Upper lobe of left lung (tissue), 6 donors: ENCODE results near the gene PRDM16. TPM values are rescaled to one million over a fixed set of nuclear protein-coding genes. Genes with fewer than 3 reads are reported as not detected.
A peak's percentile ranks its signal among the peaks of the same experiment; 100 is the strongest.

Source experiments
- ATAC-seq, 2 donors: fragments of 200-7000 bp; cut with Tn5 transposase; one replicate each; pipeline ENCODE4 v1.9.1; 2022; ENCODE audit warnings: mild to moderate bottlenecking in 2 of 2, moderate library complexity in 2 of 2; ENCODE audit not compliant: low FRiP score in 2 of 2
- DNase-seq, 2 donors: peaks; one replicate each; pipeline ENCODE4 v3.0.0-alpha.2; 2019 to 2020
- H3K27ac ChIP-seq, 4 donors: fragments of 200-600 bp; sonication (generic); one replicate each; pipeline ENCODE4 v1.5.1; 2016 to 2019
- H3K27me3 ChIP-seq, 4 donors: fragments of 200-600 bp; sonication (generic); one replicate each; pipeline ENCODE4 v1.5.1; 2017 to 2019
- H3K36me3 ChIP-seq, 4 donors: fragments of 200-600 bp; sonication (generic); one replicate each; pipeline ENCODE4 v1.5.1; 2016 to 2019
- H3K4me1 ChIP-seq, 4 donors: fragments of 200-600 bp; sonication (generic); one replicate each; pipeline ENCODE4 v1.5.1; 2018 to 2019
- H3K4me3 ChIP-seq, 4 donors: fragments of 200-600 bp; sonication (generic); one replicate each; pipeline ENCODE4 v1.5.1; 2017 to 2019; ENCODE audit warnings: mild to moderate bottlenecking in 2 of 4, moderate library complexity in 1 of 4
- H3K9me3 ChIP-seq, 4 donors: fragments of 200-600 bp; sonication (generic); one replicate each; pipeline ENCODE4 v1.5.1; 2018 to 2019
- CTCF ChIP-seq, 6 experiments: fragments of 450-650 bp in 4 of 6; fragments of 200-600 bp in 2 of 6; sonication (generic) in 2 of 6; IDR thresholded peaks; one replicate each; pipeline ENCODE4 v1.5.1; 2016 to 2019; ENCODE audit warnings: antibody characterized with exemption in 6 of 6
- EP300 ChIP-seq, 4 donors: sonication (generic); formaldehyde crosslinking; IDR thresholded peaks; one replicate each; pipeline ENCODE4 v1.5.1; 2017; ENCODE audit warnings: antibody characterized with exemption in 4 of 4, control low read depth in 2 of 4
- POLR2A ChIP-seq, 4 donors: fragments of 450-650 bp; IDR thresholded peaks; one replicate each; pipeline ENCODE4 v1.5.1; 2016 to 2017; ENCODE audit warnings: antibody characterized with exemption in 4 of 4, mild to moderate bottlenecking in 2 of 4
- POLR2AphosphoS5 ChIP-seq, 2 donors: sonication (generic); formaldehyde crosslinking; IDR thresholded peaks; one replicate each; pipeline ENCODE4 v1.5.1; 2017; ENCODE audit warnings: antibody characterized with exemption in 2 of 2
- WGBS, 2 donors: methylation state at CpG; one replicate each; pipeline ENCODE4 v1.1.5; 2017 to 2018; 5-methylcytosine and 5-hydroxymethylcytosine counted together
- total RNA-seq, 6 donors: library from RNA; depleted of rRNA in 4 of 6; stranded (reverse); fragments of >200 nt in 4 of 6; gene quantifications; one replicate each; pipeline versions ENCODE4 v1.1.0 to v1.2.1, GENCODE V29; 2016 to 2021
- donor health status: DM: no; HTN: no; CAD: no; lungs with moderate emphysema.
- donor health status: DM: no; HTN: yes; CAD: no; lungs with severe emphysema.

PRDM16 gene
- total RNA-seq, 6 donors from 2014 or later, result 12.3 to 54.5 (median 21.2) TPM

- no peaks in the 10 kb centered on the region for H3K27me3 ChIP-seq
- peak; percentile 86 to 89 for DNase-seq
- H3K9me3 ChIP-seq, result no peaks in the 10 kb centered on the region
- ATAC-seq, result peak; percentile 50 to 83
- H3K27ac ChIP-seq, result peak overlapping the region; percentile 78 to 87 (median 84)
- no peak for TF ChIP-seq POLR2A (IDR thresholded peaks at IDR 0.05)
- no peaks in the 10 kb centered on the region for H3K36me3 ChIP-seq
- peaks cover 26 to 39% (median 29%) of the 10 kb centered on the region in 4 donors for H3K4me1 ChIP-seq
- no peak overlapping the region for H3K4me3 ChIP-seq
- 15 to 25% methylated on average over 12 to 22 of the region's 22 CpGs for WGBS, 2 donors
Measured at GRCh38 chr1:3313576-3313950, 244.6 kb downstream of the PRDM16 start.

GRCh38 chr1:3314491-3315381, 245.7 kb downstream of the PRDM16 start:
- Histone ChIP-seq H3K4me3 (no peak overlapping the region), H3K9me3 (no peaks in the 10 kb centered on the region), H3K36me3 (no peaks in the 10 kb centered on the region), H3K4me1 (peaks cover 26 to 39% (median 31%) of the 10 kb centered on the region in 4 donors), H3K27me3 (no peaks in the 10 kb centered on the region), H3K27ac (peak overlapping the region; percentile 37 to 84 (median 80))
- ATAC-seq (no peak), DNase-seq (no peak)
- 42 to 51% methylated on average over 22 of the region's 22 CpGs for WGBS, 2 donors
- TF ChIP-seq EP300 (IDR thresholded peaks at IDR 0.05) (no peak), POLR2A (IDR thresholded peaks at IDR 0.05) (no peak), POLR2AphosphoS5 (IDR thresholded peaks at IDR 0.05) (no peak), CTCF (IDR thresholded peaks at IDR 0.05) (no peak)

GRCh38 chr1:3315399-3316339, 246.7 kb downstream of the PRDM16 start:
- no peak for ATAC-seq
- H3K4me3 ChIP-seq, result no peak overlapping the region
- no peak for DNase-seq
- WGBS, 2 donors, result 50 to 59% methylated on average over 18 to 21 of the region's 21 CpGs
- no peaks in the 10 kb centered on the region for H3K36me3 ChIP-seq
- peak overlapping the region in 1 of 4 donors; percentile 4 for H3K27ac ChIP-seq
- no peak for TF ChIP-seq POLR2A (IDR thresholded peaks at IDR 0.05)
- TF ChIP-seq EP300 (IDR thresholded peaks at IDR 0.05), result no peak
- TF ChIP-seq POLR2AphosphoS5 (IDR thresholded peaks at IDR 0.05), result no peak
- TF ChIP-seq CTCF (IDR thresholded peaks at IDR 0.05), result no peak
- H3K27me3 ChIP-seq, result no peaks in the 10 kb centered on the region
- peaks cover 26 to 39% (median 31%) of the 10 kb centered on the region in 4 donors for H3K4me1 ChIP-seq
- no peaks in the 10 kb centered on the region for H3K9me3 ChIP-seq

GRCh38 chr1:3316340-3316943, 247.4 kb downstream of the PRDM16 start:
- Histone ChIP-seq H3K4me1 (peaks cover 26 to 39% (median 31%) of the 10 kb centered on the region in 4 donors), H3K27ac (peak overlapping the region in 1 of 4 donors; percentile 4), H3K27me3 (no peaks in the 10 kb centered on the region), H3K36me3 (no peaks in the 10 kb centered on the region), H3K4me3 (no peak overlapping the region), H3K9me3 (no peaks in the 10 kb centered on the region)
- 69 to 70% methylated on average over 8 of the region's 8 CpGs for WGBS, 2 donors
- DNase-seq (no peak), ATAC-seq (no peak)
- TF ChIP-seq POLR2A (IDR thresholded peaks at IDR 0.05), result peak in 1 of 4 donors; percentile 34
- no peak for TF ChIP-seq CTCF (IDR thresholded peaks at IDR 0.05)

GRCh38 chr1:3317456-3317855, 248.5 kb downstream of the PRDM16 start:
- Histone ChIP-seq H3K4me1 (peaks cover 26 to 35% (median 30%) of the 10 kb centered on the region in 4 donors), H3K9me3 (no peaks in the 10 kb centered on the region), H3K4me3 (no peak overlapping the region), H3K36me3 (no peaks in the 10 kb centered on the region), H3K27me3 (no peaks in the 10 kb centered on the region), H3K27ac (no peak overlapping the region)
- 85 to 90% methylated on average over 15 to 17 of the region's 17 CpGs for WGBS, 2 donors
- no peak for DNase-seq
- no peak for ATAC-seq
- TF ChIP-seq POLR2A (IDR thresholded peaks at IDR 0.05), result no peak
- TF ChIP-seq CTCF (IDR thresholded peaks at IDR 0.05), result no peak
- TF ChIP-seq EP300 (IDR thresholded peaks at IDR 0.05), result no peak
- TF ChIP-seq POLR2AphosphoS5 (IDR thresholded peaks at IDR 0.05), result no peak
